NOMO-1 treated with DMSO at 0.1 percent for 48 hours (cell line): ENCODE measurements around the gene NCBP3.

ENCODE experiments used
- DNase-seq: peaks from one replicate; lab custom pipeline; 2025; ENCODE audit not compliant: unreplicated experiment; lab: John Stamatoyannopoulos, UW

NCBP3 gene, protein sequence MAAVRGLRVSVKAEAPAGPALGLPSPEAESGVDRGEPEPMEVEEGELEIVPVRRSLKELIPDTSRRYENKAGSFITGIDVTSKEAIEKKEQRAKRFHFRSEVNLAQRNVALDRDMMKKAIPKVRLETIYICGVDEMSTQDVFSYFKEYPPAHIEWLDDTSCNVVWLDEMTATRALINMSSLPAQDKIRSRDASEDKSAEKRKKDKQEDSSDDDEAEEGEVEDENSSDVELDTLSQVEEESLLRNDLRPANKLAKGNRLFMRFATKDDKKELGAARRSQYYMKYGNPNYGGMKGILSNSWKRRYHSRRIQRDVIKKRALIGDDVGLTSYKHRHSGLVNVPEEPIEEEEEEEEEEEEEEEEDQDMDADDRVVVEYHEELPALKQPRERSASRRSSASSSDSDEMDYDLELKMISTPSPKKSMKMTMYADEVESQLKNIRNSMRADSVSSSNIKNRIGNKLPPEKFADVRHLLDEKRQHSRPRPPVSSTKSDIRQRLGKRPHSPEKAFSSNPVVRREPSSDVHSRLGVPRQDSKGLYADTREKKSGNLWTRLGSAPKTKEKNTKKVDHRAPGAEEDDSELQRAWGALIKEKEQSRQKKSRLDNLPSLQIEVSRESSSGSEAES

DNA sequence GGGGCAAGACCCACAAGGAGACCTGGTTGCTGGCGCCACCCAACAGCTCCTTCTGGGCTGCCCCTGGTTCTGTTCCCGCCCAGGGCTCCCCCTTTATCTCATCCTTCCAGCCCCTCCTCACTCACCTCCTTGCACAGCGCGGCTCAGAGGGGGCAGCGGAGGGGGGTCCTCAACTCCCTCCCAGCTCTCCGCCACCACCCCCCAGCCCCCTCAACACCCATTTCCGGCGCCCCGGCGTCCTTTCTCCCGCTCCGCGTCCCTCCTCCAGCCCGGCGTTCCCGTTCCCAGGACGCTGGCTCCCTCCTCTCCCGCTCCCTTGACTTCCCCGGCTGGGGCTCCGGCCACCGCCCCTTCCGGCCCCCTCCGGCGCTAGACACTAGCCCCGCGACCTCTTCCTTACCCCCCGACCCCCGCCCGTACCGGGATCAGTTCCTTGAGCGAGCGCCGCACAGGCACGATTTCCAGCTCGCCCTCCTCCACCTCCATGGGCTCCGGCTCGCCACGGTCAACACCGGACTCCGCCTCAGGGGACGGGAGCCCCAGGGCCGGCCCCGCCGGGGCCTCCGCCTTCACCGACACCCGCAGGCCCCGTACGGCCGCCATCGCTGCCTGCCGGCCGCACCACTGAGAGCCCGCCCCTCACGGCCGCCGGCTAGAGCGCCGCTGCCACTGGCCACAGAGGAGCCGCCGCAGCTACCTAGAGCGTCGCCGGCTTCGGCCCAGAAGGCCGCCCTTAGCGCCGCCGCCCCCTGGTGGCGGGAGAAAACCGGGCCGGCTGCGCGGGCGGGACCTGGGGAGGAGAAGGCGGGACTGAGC, at the start of gene NCBP3:
NCBP3 (minus strand) TSS at position 626 of the 816 bp plus-strand sequence; CDS start at position 603, 23 bp downstream.
- DNase-seq, result peak; percentile 88

DNA sequence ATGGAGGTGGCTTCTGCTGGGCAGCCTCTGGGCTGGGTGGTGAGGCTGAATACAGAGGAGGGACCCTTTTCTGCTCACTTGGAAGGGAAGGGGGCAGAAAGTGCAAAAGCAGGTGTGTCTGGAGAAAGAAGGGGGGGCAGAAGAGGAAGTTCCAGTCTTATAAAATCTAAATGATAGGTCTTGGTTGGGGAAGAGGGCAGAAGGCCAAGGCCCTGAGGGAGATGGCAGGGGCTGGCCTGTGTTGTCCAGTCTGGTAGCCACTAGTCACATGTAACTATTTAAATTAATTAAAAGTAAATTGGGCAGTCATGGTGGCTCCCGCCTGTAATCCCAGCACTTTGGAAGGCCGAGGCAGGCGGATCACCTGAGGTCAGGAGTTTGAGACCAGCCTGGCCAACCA, 49.3 kb upstream of the NCBP3 start:
- DNase-seq, result no peak

DNA sequence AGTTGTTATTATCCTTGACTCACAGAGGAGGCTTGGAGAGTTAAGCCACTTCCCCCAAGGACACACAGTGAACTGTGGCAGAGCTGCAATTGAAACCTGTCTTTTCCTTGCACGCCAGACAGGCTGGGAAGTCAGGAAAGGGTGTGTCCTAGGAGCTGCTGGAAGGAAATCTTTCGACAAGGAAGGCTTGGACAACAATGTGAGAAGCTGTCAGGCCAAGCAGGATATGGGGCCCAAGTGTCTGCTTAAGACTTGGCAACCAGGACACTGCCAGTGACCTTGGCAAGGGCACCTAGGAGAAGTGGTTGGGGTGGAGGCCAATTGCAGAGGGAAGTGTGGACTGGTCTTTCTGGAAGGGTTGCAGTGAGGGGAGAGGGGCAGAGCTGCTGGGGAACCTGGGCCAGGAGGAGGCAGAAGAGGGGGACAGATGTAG, 48.9 kb upstream of the NCBP3 start:
- DNase-seq, result peak; percentile 37

DNA sequence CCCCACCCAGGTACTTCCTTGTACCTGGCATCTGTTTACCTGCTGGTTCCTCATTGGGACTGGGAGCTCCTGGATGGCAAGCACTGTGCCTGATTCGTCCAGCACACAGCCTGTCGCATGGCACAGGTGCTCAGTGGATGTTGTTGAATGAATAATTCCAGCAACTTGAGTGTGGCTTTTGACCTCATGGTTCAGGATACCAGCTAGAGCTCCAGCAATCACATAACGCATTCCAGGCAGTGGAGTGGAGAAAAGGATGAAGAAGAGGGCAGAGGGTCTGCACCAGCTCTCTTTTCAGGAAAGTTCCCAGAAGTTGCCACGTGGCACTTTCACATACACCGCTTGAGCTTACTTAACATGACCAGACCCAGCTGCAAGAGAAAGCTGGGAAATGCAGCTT, 48.1 kb upstream of the NCBP3 start:
- DNase-seq, result no peak

DNA sequence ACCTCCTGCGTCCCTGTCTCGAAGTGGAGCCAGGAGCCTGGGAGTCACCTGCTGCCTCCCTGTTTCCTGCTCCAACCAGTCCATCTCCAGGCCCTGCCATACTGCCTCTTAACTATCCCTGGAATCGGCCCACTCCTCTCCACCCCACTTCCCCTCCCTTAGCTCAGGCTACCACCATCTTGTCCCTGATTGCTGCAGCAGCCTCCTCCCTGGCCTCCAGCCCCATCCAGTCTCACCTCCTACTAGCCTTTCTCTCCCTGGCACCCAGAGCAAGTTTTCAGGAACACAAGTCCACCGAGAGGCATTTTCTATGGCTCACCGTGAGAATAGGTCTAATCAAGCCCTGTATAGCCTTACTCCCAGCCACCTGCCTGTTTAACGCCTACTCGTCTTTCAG, 47.7 kb upstream of the NCBP3 start:
- no peak for DNase-seq

DNA sequence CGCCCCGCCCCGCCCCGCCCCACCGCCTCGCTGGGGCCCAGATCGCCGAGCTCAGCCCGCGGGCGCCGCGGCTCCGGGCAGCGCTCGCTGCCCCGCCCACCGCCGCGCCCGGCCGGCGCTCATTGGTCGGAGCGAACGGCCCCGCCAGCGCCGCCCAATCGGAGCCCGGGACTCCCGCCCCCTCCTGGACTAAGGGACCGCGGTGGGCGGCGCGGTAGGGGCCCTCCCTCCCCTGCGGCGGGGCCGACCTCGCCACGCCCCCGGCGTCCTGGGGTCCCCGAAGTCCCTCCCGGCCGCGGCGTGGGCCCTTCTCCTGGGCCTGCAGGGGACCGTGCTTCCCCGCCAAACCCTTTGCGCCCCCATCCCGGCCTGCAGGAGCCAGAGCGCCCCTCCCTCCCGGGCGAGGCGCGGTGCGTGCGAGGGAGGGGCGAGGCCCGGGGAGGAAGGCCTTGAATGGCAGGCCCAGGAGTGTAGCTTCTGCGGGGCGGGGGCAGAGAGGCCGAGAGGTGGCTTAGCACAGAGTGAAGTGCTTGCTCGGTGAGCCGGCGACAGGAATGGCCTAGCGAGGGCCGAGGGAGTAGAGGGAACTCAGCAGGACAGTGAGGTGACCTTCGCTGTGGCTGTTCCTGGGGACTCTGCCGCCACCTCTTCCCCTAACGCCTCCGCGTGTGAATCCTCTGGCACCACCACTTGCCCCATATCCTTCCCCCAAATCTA, 47.1 kb upstream of the NCBP3 start, which contains the start of gene CAMKK1:
CAMKK1 (minus strand) TSS at position 51 of the 717 bp plus-strand sequence. CDS start 7,366 bp downstream, outside the sequence.
- peak; percentile 84 for DNase-seq

DNA sequence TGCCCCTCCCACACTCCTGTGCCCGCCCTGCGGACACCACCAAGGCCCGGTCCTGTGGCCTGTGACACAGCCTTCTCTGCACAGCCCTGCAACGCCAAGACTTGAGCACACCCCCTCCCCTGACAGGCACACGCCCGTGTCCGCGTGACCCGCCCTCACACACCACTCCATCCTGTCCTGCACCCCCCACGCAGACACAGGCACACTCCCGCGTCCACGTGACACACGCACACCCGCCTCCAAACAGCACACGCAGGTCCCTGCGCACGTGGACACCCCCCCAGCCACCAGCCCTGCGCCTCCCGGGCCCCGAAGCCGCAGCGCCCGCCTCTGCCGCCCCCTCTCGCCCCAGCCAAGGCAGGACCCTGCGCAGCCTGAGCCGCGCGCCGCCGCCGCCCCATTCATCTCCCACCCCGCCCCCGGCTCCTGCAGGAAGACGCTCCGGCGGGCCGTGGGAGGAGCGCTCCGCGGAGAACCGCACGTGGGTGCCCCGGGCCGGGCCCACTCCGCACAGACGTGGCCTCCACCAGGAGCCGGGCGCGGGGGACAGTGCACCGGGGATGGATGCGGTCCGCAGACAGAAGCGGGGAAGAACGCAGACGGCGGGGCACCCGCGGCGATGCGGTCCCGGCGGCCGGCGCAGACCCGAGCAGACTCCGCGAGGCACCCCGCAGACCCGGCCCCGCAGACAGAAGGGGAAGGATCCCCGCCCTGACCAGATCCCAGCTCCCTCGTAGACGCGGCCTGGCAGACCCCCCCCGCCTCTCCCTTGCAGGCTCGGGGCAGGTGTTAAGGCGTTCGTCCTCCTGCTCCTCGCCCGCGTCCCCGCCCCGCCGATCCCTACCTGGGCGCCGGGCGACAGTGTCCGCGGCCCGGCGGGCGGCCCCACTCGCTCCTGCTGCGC, 46.3 kb upstream of the NCBP3 start:
- peak; percentile 43 for DNase-seq

DNA sequence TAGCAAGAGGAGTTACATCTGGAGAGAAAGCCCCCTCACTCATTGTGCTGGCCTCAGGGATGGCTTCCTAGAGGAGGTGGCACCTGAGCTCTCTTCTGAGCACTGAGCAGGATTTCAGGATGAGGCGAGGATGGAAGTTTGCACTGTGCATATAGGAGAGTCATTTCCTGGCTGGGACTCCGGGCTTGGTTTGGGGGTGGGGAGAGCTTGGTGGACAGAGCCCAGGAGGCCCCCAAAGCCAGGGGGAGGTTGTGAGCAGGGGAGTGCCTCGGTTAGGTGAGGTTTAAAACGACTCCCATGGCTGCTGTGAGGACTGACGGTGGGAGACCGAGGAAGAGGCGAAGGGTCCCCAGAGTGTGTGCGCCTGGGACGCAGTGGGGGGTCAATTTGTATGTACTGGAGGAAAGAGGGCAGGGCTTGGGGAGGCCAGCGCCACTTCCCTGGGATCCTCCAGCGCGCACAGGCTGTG, 45.6 kb upstream of the NCBP3 start:
- no peak for DNase-seq

DNA sequence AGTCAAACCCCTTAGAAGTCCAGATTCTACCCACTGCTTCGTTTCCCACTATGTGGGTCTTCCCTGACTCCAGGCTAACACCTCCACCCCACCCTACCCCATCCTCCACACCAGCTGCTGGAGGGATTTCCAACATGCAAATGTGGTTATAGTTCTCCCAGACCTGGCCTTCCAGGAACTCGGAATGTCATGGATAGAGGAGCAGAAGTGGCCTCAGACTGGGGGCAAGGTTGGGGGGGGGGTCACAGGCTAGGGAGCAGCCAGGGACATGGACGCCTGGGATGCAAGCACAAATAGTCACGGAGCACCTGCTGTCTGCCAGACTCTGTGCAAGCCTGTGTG, 44.8 kb upstream of the NCBP3 start:
- no peak for DNase-seq

DNA sequence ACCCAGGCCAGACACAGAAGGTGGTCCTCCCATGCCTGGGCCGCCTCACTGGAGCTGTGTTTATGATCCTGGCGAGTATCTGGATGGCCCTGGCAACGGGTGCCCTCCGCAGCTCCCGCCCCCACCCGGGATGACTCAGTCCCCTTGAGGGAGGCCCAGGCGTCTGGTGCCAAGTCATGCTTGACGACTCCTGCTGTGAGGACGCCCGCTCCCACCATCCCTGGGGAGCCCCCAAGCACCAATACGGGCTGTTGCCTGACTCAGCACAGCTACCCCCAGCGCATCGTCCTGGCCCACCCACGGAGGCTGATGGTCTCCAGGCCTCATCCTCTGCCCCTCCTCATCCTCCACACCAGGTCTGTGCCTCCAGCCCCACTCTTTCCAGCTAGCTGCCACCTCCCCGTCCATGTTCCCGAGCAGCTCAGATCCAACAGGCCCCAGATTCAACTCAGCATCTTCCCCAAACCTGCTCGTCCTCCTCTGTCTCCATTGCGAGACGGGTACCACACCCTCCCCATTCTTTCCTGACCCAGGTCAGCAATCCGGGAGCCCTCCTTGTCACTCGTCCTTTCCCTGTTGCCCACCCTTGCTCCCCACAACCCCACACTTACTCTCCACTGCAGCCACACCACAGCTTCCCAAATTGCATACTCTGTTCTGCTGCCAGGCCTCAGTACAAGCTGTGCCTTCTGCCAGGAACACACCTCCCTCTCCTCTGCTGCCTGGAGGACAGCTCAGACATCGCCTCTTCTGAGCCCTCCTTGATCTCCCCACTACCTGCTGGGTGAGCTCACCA, 44.2 kb upstream of the NCBP3 start:
- DNase-seq, result no peak

DNA sequence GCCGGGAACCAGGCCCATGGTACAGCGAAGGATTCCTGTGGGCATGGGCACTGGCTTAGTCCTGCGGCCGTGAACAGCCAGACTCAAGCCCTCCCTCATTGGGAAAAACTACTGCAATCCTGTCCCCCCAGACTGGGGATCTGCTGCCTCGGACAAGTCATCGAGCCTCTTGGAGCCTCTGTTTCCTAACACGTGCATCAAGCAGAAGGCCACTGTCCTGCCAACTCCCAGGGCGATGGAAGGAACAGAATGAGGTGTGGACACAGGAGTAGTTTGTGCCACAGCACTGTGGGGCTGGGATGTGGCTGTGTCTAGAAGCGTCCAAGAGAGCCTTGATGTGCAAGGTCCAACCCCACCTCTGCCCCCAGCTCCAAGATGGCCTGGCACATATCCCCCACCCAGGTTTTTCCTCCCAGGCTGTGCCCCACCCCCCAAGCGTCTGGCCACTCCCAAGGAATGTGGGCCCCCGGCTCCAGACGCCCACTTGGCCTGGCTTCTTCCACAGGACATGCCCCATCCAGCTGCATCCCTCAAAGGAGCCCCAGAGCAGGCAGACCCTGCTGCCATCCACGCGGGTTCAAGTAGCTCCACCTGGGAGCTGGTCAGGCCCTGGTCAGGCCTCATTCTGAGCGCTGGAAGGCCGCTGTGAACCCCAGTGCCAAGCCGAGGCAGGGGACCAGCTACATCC, 43.4 kb upstream of the NCBP3 start:
- no peak for DNase-seq

DNA sequence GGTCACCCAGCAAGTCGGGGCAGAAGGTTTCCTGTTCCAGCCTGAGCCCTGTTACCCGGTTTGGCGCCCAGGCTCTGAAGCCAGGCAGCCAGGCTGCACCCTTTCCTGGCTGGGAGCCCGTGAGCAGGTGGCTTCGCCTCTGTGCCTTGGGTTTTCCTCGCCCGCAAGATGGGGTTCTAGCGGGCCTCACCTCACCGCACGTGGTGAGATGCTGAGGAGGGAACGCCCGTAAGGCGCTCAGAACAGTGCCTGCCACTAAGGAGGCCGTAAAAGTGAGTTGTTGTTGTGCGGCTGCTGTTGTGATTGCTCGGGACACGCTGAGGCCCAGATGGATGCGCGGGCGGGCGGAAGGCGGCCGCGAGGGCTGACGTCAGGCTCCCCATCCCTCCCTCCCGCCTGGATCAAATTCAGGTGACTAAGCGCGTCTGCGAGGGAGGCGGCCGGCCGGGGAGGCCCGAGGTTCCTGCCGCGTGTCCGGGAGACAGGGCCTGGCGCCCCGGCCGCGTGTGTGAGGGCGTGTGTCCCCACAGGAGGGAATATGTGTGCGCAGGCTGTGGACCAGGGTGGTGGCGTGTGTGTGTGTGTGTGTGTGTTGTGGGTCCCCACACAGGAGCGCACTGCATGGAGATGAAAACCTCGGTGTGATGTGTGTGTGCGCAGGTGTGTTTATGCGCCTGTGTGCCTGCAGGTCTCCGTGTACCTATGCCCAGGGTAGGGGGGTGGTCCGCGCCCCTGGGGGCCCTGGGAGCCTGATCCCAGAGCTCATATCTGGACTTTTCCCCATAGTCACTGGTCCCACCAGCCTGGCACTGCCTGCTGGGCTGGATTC, 42.5 kb upstream of the NCBP3 start:
- no peak for DNase-seq

DNA sequence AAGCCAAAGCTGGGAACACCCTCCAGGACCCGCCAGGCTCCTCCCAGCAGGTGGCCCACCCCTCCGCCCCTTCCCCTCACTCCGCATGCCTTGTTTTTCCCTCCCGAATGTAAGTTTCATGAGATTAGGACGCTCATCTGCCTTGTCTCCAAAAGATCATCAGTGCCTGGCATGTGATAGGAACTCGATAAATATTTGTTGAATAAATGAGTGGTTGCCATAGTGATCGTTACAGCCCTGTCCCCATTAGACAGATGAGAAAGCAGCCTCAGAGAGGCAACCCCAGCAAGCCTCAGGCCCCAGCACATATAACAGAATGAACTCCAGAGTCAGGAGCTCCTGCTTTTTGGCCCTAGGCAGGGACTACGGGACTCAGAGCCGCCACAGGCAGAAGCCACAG, 41.8 kb upstream of the NCBP3 start:
- no peak for DNase-seq

DNA sequence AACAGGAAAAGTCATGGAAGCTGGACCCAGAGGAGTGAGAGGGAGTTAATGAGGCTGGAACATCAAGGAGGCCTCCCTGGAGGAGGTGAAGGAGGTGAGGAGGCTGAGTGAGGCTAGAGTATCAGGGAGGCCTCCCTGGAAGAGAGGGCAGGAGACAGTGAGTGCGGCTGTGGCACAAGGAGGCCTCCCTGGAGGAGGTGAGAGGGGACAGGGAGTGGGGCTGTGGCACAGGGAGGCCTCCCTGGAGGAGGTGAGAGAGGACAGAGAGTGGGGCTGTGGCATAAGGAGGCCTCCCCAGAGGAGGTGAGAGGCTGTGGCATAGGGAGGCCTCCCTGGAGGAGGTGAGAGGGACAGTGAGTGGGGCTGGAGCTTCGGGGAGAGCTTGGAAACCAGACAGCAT, 41.3 kb upstream of the NCBP3 start:
- no peak for DNase-seq

DNA sequence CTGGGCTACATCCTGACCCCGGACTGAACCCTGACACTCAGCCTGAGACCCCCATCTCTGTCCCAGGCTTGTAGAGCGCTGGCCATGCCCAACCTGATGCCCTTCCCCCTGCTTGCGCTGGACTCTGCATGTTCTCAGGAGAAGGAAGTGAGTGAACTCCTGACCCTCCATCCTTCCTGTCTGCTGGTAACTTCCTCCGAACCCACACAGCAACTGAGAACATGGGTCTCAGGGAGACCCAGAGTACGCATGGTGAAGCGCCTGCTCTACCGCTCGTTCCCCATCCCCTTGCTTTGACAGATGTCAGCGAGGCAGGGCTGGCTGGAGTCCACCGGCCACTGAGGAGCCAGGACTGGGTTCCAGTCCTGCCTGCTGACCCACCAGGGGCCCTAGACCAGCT, 40.7 kb upstream of the NCBP3 start:
- DNase-seq, result peak; percentile 65

DNA sequence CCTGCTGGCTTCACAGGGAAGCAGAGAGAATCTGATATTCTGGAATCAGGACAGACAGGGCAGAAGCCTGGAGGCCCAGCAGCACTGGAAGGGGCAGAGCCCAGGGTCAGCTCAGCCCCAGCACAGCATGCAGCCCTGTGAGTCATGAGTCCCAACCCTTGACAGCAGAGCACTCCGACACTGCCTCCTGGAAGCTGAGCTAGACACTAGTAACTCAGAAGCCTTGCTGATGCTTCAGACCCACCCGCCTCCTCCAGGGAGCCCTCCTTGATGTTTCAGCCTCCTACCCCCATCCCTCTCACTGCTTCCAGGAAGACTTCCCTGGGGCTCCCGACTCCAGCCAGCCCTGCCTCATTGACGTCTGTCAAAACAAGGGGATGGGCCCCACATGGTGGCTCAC, 39.9 kb upstream of the NCBP3 start:
- DNase-seq, result no peak

DNA sequence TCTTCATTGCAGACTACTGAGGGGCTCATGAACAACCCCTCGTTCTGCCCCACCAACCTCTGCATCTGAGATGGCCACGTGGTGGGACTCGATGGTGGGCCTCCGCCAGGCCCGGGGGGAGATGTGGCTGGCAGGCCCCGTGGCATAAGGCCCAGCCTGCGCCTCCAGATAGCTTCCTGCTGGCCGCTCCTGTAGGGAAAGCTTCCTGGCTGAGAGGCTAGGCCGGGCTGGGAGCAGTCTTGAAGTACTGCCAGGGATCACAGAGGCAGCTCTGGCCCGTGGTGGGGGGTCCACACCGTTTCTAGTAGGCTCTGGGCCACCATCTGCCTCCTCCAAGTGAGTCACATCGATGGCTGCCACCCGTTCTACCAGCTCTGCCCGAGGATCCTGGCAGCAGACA, 39.2 kb upstream of the NCBP3 start:
- DNase-seq, result no peak

DNA sequence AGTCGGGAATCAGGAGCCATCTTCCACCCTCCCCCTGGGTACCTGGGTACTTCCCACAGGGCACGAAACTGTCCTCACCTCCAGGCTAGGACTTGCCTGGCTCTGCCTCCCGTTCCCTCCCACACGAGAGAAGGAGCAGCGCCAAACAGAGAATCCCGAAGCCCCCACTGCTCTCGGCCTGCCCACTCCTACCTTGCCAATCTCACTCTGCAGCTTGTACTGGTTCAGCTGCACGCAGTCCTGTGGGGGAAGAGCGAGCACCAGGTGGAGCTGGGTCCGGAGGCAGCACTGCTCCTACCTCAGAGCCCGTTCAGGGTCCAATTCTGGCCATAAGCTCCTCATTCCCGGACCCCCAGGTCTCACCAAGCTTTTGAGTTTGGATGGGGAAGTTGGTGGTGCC, 38.1 kb upstream of the NCBP3 start:
- DNase-seq, result no peak
